GM19438 (cell line): ENCODE measurements around the gene PARP4.
"Not testable (repeated sequence)": the region's sequence is repeated elsewhere in the genome, so short reads cannot be mapped to it uniquely, and the experiment has no call there.

ENCODE experiments used
- ATAC-seq: cut with Tn5 transposase; IDR thresholded peaks from one replicate; pipeline ENCODE4 v1.9.1; 2021; ENCODE audit warnings: low read depth; ENCODE audit not compliant: unreplicated experiment

The PARP4 gene

GRCh38 chr13:24506283-24506682 is 6.3 kb downstream of the PARP4 start:
- not testable (repeated sequence) for ATAC-seq

GRCh38 chr13:24505756-24506155 is 6.8 kb downstream of the PARP4 start:
- ATAC-seq: no peak

GRCh38 chr13:24505256-24505655 is 7.3 kb downstream of the PARP4 start:
- no peak for ATAC-seq

GRCh38 chr13:24503379-24503696 is 9.2 kb downstream of the PARP4 start:
- ATAC-seq: no peak

GRCh38 chr13:24502533-24503378 is 9.8 kb downstream of the PARP4 start:
- no peak for ATAC-seq

GRCh38 chr13:24500977-24501376 is 11.6 kb downstream of the PARP4 start:
- no peak for ATAC-seq

- no peak for ATAC-seq
Measured at GRCh38 chr13:24497742-24498141, 14.8 kb downstream of the PARP4 start.

GRCh38 chr13:24496295-24496694 is 16.3 kb downstream of the PARP4 start:
- not testable (repeated sequence) for ATAC-seq

GRCh38 chr13:24495151-24495729 is 17.3 kb downstream of the PARP4 start:
- no peak for ATAC-seq

- no peak for ATAC-seq
Measured at GRCh38 chr13:24493356-24493755, 19.2 kb downstream of the PARP4 start.

- ATAC-seq: no peak
Measured at GRCh38 chr13:24491845-24492244, 20.7 kb downstream of the PARP4 start.

GRCh38 chr13:24489721-24490120 is 22.9 kb downstream of the PARP4 start:
- ATAC-seq: no peak

- not testable (repeated sequence) for ATAC-seq
Measured at GRCh38 chr13:24488092-24488491, 24.5 kb downstream of the PARP4 start.

- not testable (repeated sequence) for ATAC-seq
Measured at GRCh38 chr13:24486017-24486657, 26.4 kb downstream of the PARP4 start.

GRCh38 chr13:24473686-24474085 is 38.9 kb downstream of the PARP4 start:
- no peak for ATAC-seq

- not testable (repeated sequence) for ATAC-seq
Measured at GRCh38 chr13:24472129-24472528, 40.4 kb downstream of the PARP4 start.

- ATAC-seq: no peak
Measured at GRCh38 chr13:24463078-24463477, 49.5 kb downstream of the PARP4 start.

- no peak for ATAC-seq
Measured at GRCh38 chr13:24460256-24460655, 52.3 kb downstream of the PARP4 start.

GRCh38 chr13:24459726-24460125 is 52.9 kb downstream of the PARP4 start:
- no peak for ATAC-seq

- ATAC-seq: no peak
Measured at GRCh38 chr13:24459234-24459633, 53.3 kb downstream of the PARP4 start.

- ATAC-seq: no peak
Measured at GRCh38 chr13:24458736-24459135, 53.8 kb downstream of the PARP4 start.

- ATAC-seq: no peak
Measured at GRCh38 chr13:24456396-24456795, 56.2 kb downstream of the PARP4 start.
